Neural progenitor cell (in vitro differentiated cells): ENCODE results near the gene HLA-DMA. TPM values are rescaled to one million over a fixed set of nuclear protein-coding genes. Genes with fewer than 3 reads are reported as not detected.

Experiments used
- DNase-seq: peaks from one replicate; pipeline ENCODE4 v3.0.0-alpha.2; 2016; ENCODE audit warnings: low spot score
- H2AFZ ChIP-seq: fragments of 200-600 bp; sonication (generic); replicated peaks from 2 replicates; pipeline ENCODE4 v1.6.1; 2016; ENCODE audit warnings: antibody characterized with exemption
- H3F3A ChIP-seq: fragments of 200-600 bp; sonication (generic); 2 replicates; pipeline ENCODE4 v1.6.1; 2016; ENCODE audit warnings: antibody characterized with exemption, low read depth
- H3K27ac ChIP-seq: fragments of 200-600 bp; sonication (generic); 2 replicates; pipeline ENCODE4 v1.5.1; 2016; ENCODE audit warnings: mild to moderate bottlenecking
- H3K27me3 ChIP-seq: fragments of 200-600 bp; sonication (generic); 2 replicates; pipeline ENCODE4 v1.6.1; 2016; ENCODE audit warnings: mild to moderate bottlenecking, moderate library complexity
- H3K36me3 ChIP-seq: fragments of 200-600 bp; sonication (generic); 2 replicates; pipeline ENCODE4 v1.5.1; 2016
- H3K4me1 ChIP-seq: fragments of 200-600 bp; sonication (generic); 2 replicates; pipeline ENCODE4 v1.6.1; 2016; ENCODE audit warnings: mixed run types
- H3K4me2 ChIP-seq: fragments of 200-600 bp; sonication (generic); 2 replicates; pipeline ENCODE4 v1.6.1; 2016
- H3K4me3 ChIP-seq: fragments of 200-600 bp; sonication (generic); 2 replicates; pipeline ENCODE4 v1.5.1; 2016
- H3K79me2 ChIP-seq: fragments of 200-600 bp; sonication (generic); 2 replicates; pipeline ENCODE4 v1.6.1; 2016; ENCODE audit warnings: low read depth
- H3K9ac ChIP-seq: fragments of 200-600 bp; sonication (generic); 2 replicates; pipeline ENCODE4 v1.6.1; 2016
- H3K9me3 ChIP-seq: fragments of 200-600 bp; sonication (generic); 2 replicates; pipeline ENCODE4 v1.5.1; 2016; ENCODE audit warnings: low read depth
- H4K20me1 ChIP-seq: fragments of 200-600 bp; sonication (generic); 2 replicates; pipeline ENCODE4 v1.6.1; 2016; ENCODE audit warnings: low read depth
- H3K27ac Mint-ChIP-seq: 3 replicates; pipeline ENCODE4 v1.8.0; 2021; ENCODE audit warnings: mixed read lengths
- H3K27me3 Mint-ChIP-seq: 2 replicates; pipeline ENCODE4 v1.8.0; 2022; ENCODE audit warnings: low read depth, mild to moderate bottlenecking, inconsistent platforms, moderate library complexity, mixed read lengths; ENCODE audit not compliant: insufficient read depth
- H3K36me3 Mint-ChIP-seq: 3 replicates; pipeline ENCODE4 v1.8.0; 2021; ENCODE audit warnings: mixed read lengths
- H3K4me1 Mint-ChIP-seq: 3 replicates; pipeline ENCODE4 v1.8.0; 2021; ENCODE audit warnings: mixed read lengths
- H3K4me3 Mint-ChIP-seq: 3 replicates; pipeline ENCODE4 v1.8.0; 2021; ENCODE audit warnings: mild to moderate bottlenecking, moderate library complexity, mixed read lengths
- H3K9me3 Mint-ChIP-seq: 3 replicates; pipeline ENCODE4 v1.8.0; 2020; ENCODE audit warnings: mixed read lengths
- CTCF ChIP-seq: fragments of 200-600 bp; sonication (generic); IDR thresholded peaks from 2 replicates; pipeline ENCODE4 v1.5.1; 2017; ENCODE audit warnings: antibody characterized with exemption, mild to moderate bottlenecking
- EZH2 ChIP-seq: fragments of 200-600 bp; sonication (generic); IDR thresholded peaks from 2 replicates; pipeline ENCODE4 v1.6.1; 2017; ENCODE audit warnings: antibody characterized with exemption, mild to moderate bottlenecking, moderate library complexity
- EZH2phosphoT487 ChIP-seq: fragments of 200-600 bp; sonication (generic); IDR thresholded peaks from 2 replicates; pipeline ENCODE4 v1.6.1; 2017; ENCODE audit warnings: antibody characterized with exemption
- total RNA-seq: library from RNA; depleted of rRNA; stranded (reverse); fragments of >200 nt; gene quantifications from 2 replicates; pipeline ENCODE4 v1.2.3, GENCODE V29; 2015; ENCODE audit warnings: low replicate concordance

Gene HLA-DMA
- total RNA-seq, 1 donor from 2014 or later, result 11.9 TPM

GRCh38 chr6:32954986-32955802 is 2.3 kb upstream of the HLA-DMA start:
- DNase-seq, result peak; percentile 75
- Mint-ChIP-seq H3K4me1 (peaks cover 4% of the 10 kb centered on the region), H3K27me3 (peaks cover 2% of the 10 kb centered on the region), H3K36me3 (no peaks in the 10 kb centered on the region), H3K27ac (no peak overlapping the region), H3K9me3 (no peaks in the 10 kb centered on the region), H3K4me3 (no peak overlapping the region)
- Histone ChIP-seq H3K4me3 (no peak overlapping the region), H4K20me1 (no peaks in the 10 kb centered on the region), H3K9me3 (no peaks in the 10 kb centered on the region), H3K9ac (no peak overlapping the region), H3K27ac (no peak overlapping the region), H3K36me3 (no peaks in the 10 kb centered on the region), H3K27me3 (no peaks in the 10 kb centered on the region), H2AFZ (no peak overlapping the region), H3K79me2 (no peaks in the 10 kb centered on the region), H3F3A (no peaks in the 10 kb centered on the region), H3K4me2 (no peak overlapping the region), H3K4me1 (no peaks in the 10 kb centered on the region)
- no peak for TF ChIP-seq EZH2
- TF ChIP-seq EZH2phosphoT487, result no peak
- TF ChIP-seq CTCF, result peak; percentile 63

DNA sequence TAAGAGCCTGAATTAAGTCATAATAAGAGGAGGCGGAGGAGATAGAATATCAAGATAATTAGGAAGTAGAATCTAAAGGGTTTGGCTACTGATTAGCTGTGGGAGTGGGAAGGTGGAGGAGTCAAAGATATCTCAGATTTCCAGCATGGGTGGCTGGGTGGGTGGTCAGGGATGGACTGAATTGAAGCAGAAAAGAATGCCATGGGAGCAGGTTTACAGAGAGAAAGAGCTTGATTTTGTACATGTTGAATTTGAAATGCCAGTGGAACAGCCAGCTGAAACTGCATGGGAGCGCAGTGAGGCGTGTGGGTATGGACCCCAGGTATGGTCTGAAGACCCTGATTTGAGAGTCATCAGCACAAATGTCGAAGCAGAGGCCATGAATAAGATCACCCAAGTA is 1.4 kb upstream of the HLA-DMA start:
- no peak overlapping the region for H3K27ac ChIP-seq
- no peak overlapping the region for H3K4me3 ChIP-seq
- H2AFZ ChIP-seq, result no peak overlapping the region
- no peaks in the 10 kb centered on the region for H4K20me1 ChIP-seq
- Mint-ChIP-seq H3K27ac (no peak overlapping the region), H3K4me3 (no peak overlapping the region), H3K27me3 (peaks cover 8% of the 10 kb centered on the region), H3K4me1 (peaks cover 4% of the 10 kb centered on the region), H3K9me3 (no peaks in the 10 kb centered on the region), H3K36me3 (no peaks in the 10 kb centered on the region)
- no peak overlapping the region for H3K9ac ChIP-seq
- no peaks in the 10 kb centered on the region for H3K27me3 ChIP-seq
- H3K9me3 ChIP-seq, result no peaks in the 10 kb centered on the region
- H3K4me1 ChIP-seq, result no peaks in the 10 kb centered on the region
- DNase-seq, result no peak
- H3K79me2 ChIP-seq, result no peaks in the 10 kb centered on the region
- no peak overlapping the region for H3K4me2 ChIP-seq
- no peaks in the 10 kb centered on the region for H3K36me3 ChIP-seq
- H3F3A ChIP-seq, result no peaks in the 10 kb centered on the region
- TF ChIP-seq CTCF, result no peak
- no peak for TF ChIP-seq EZH2
- TF ChIP-seq EZH2phosphoT487, result no peak

DNA sequence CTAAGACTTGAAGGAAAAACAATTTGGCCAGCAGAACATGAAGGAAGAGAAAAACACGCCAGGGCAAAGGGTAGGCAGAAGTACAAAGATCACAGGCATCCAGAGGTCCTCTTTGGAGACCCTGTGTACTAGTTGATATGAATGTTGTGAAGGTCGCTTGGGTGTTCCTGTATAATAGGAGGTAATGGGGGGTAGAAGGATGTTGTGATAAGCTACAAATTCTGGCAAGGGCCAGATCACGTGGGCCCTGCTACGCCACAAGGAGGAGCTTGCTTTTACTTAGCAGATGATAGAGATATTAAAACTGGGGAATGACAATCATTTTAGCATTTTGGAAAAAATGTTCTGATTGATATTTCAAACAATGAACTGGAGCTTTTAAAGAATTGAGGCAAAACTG is 878 bp upstream of the HLA-DMA start:
- Mint-ChIP-seq H3K27me3 (peaks cover 8% of the 10 kb centered on the region), H3K27ac (no peak overlapping the region), H3K4me3 (no peak overlapping the region), H3K4me1 (peaks cover 4% of the 10 kb centered on the region), H3K36me3 (no peaks in the 10 kb centered on the region), H3K9me3 (no peaks in the 10 kb centered on the region)
- H3F3A ChIP-seq, result no peaks in the 10 kb centered on the region
- H3K4me2 ChIP-seq, result no peak overlapping the region
- H2AFZ ChIP-seq, result no peak overlapping the region
- TF ChIP-seq EZH2phosphoT487, result no peak
- no peak for TF ChIP-seq CTCF
- no peak for TF ChIP-seq EZH2
- no peaks in the 10 kb centered on the region for H3K36me3 ChIP-seq
- H3K27ac ChIP-seq, result no peak overlapping the region
- no peak overlapping the region for H3K9ac ChIP-seq
- no peaks in the 10 kb centered on the region for H4K20me1 ChIP-seq
- H3K79me2 ChIP-seq, result no peaks in the 10 kb centered on the region
- no peak overlapping the region for H3K4me3 ChIP-seq
- no peak for DNase-seq
- H3K27me3 ChIP-seq, result no peaks in the 10 kb centered on the region
- H3K4me1 ChIP-seq, result no peaks in the 10 kb centered on the region
- no peaks in the 10 kb centered on the region for H3K9me3 ChIP-seq
